H1 (cell line): ENCODE measurements around the gene RBP7.

ENCODE experiments used
- CBX5 ChIP-seq: fragments of 300-800, 300-1000 bp; sonication (generic); IDR thresholded peaks from 2 replicates; pipeline ENCODE4 v1.7.1; 2016; ENCODE audit warnings: antibody characterized with exemption, low read length, low read depth
- CBX8 ChIP-seq: fragments of 300-800, 300-1000 bp; sonication (generic); IDR thresholded peaks from 2 replicates; pipeline ENCODE4 v1.7.1; 2016; ENCODE audit warnings: low read depth, low read length, borderline replicate concordance
- CTCF ChIP-seq, 3 experiments: IDR thresholded peaks; 1 replicate in 2 of 3; 2 replicates in 1 of 3; pipeline versions ENCODE4 v1.5.1 to v1.6.1; 2011; ENCODE audit warnings: low read length in 3 of 3, mild to moderate bottlenecking in 3 of 3, inconsistent platforms in 2 of 3, low read depth in 1 of 3, moderate library complexity in 1 of 3; ENCODE audit not compliant: insufficient read depth in 1 of 3; ENCODE audit errors: control extremely low read depth in 1 of 3
- TEAD4 ChIP-seq: IDR thresholded peaks from 2 replicates; pipeline ENCODE4 v1.6.1; 2012; ENCODE audit warnings: low read depth, low read length, inconsistent platforms, mixed read lengths

- TF ChIP-seq CTCF (IDR thresholded peaks at IDR 0.05; ENCODE audit: control extremely low read depth in 1 of 3, insufficient read depth in 1 of 3, low read depth in 1 of 3, low read length in 3 of 3), result no peak
- no peak for TF ChIP-seq CBX8
- no peak for TF ChIP-seq CBX5
- TF ChIP-seq TEAD4, result no peak
Observed at GRCh38 chr1:10057796-10058195, 60.8 kb downstream of the RBP7 start.
